ENCODE data around the gene WFDC6. TPM values are rescaled to one million over a fixed set of nuclear protein-coding genes. Genes with fewer than 3 reads are reported as not detected.

WFDC6 gene
- polyA plus RNA-seq, 2 of the 4 experiments (the other 2 are of a cell fraction), result not detected

- no peak for TF ChIP-seq EHF (CRISPR knock-in tag; IDR thresholded peaks at IDR 0.05)
Observed at GRCh38 chr20:45518282-45518681, 21.0 kb downstream of the WFDC6 start (continued).

- ATAC-seq (no peak), DNase-seq (ENCODE audit: low read depth in 1 of 2, low spot score in 1 of 2) (no peak), FAIRE-seq (no peak)
- ChIA-PET CTCF (interaction anchor here (0.5 to 1.9 kb wide), 3 partner anchors 13 to 256 kb away, joined by 3 to 7 read pairs (median 3); no protein-coding TSS in a partner anchor), POLR2A (no interaction called here)
- H3K4me3 ChIP-seq, result no peak within 1 kb of the TSS
- no peak within 1 kb of the TSS for H3K4me2 ChIP-seq
- H3K4me1 ChIP-seq, result no peaks in the 10 kb centered on the region
- TF ChIP-seq HOXB5 (CRISPR knock-in tag; IDR thresholded peaks at IDR 0.05), result no peak
- no peak for TF ChIP-seq RNF2 (IDR thresholded peaks at IDR 0.05; ENCODE audit: borderline replicate concordance, low read depth)
- no peak for TF ChIP-seq FOSL2 (IDR thresholded peaks at IDR 0.05)
- TF ChIP-seq FOSL2 (CRISPR knock-in tag; IDR thresholded peaks at IDR 0.05), result no peak
- no peak for TF ChIP-seq EP300 (IDR thresholded peaks at IDR 0.05)
- peak; percentile 58; the same call in 1 of the 2 replicates for TF ChIP-seq REST (IDR thresholded peaks at IDR 0.05)
- 6% methylated on average over 5 of the region's 5 CpGs for WGBS (ENCODE audit: missing lambda C conversion rate)
- H3K27ac ChIP-seq, result no peak within 1 kb of the TSS
- H3K9me3 ChIP-seq, result no peaks in the 10 kb centered on the region
Observed at GRCh38 chr20:45515147-45515913, 24.0 kb downstream of the WFDC6 start, which contains the start of gene SPINT3. SPINT3 (minus strand) TSS chr20:45515622; CDS start chr20:45515608, 14 bp downstream.

GRCh38 chr20:45510242-45510862 is 28.9 kb downstream of the WFDC6 start:
- ChIA-PET POLR2A (no interaction called here), CTCF (interaction anchor here (0.8 kb wide), 1 partner anchor 11 kb away, joined by 3 read pairs; no protein-coding TSS in a partner anchor)

GRCh38 chr20:45509091-45509490 is 30.2 kb downstream of the WFDC6 start:
- Histone ChIP-seq H3K9me3 (no peaks in the 10 kb centered on the region), H3K4me1 (no peaks in the 10 kb centered on the region), H3K27ac (no peak overlapping the region), H3K4me2 (no peak overlapping the region), H3K4me3 (no peak overlapping the region)
- POLR2A ChIA-PET, result no interaction called here
- ATAC-seq, result no peak
- TF ChIP-seq FOSL2 (IDR thresholded peaks at IDR 0.05) (no peak), FOSL2 (CRISPR knock-in tag; IDR thresholded peaks at IDR 0.05) (no peak), KDM1A (IDR thresholded peaks at IDR 0.05; ENCODE audit: low read depth) (no peak), SREBF2 (IDR thresholded peaks at IDR 0.05) (no peak), EHMT2 (IDR thresholded peaks at IDR 0.05; ENCODE audit: low read depth) (no peak), RAD21 (conservative IDR thresholded peaks at IDR 0.05 in 1 of 2, IDR thresholded peaks at IDR 0.05 in 1 of 2) (no peak), RCOR1 (IDR thresholded peaks at IDR 0.05; ENCODE audit: low read depth, low read length) (no peak), HES2 (IDR thresholded peaks at IDR 0.05) (no peak), RNF2 (IDR thresholded peaks at IDR 0.05; ENCODE audit: borderline replicate concordance, low read depth) (no peak), POLR2AphosphoS2 (conservative IDR thresholded peaks at IDR 0.05; ENCODE audit: low read length) (no peak), ATOH8 (CRISPR knock-in tag; IDR thresholded peaks at IDR 0.05; ENCODE audit: low read depth) (no peak), TP53 (CRISPR knock-in tag; IDR thresholded peaks at IDR 0.05) (no peak), GATA3 (IDR thresholded peaks at IDR 0.05; ENCODE audit: borderline replicate concordance) (no peak), MAFK (IDR thresholded peaks at IDR 0.05; ENCODE audit: partially characterized antibody) (no peak), EHF (CRISPR knock-in tag; IDR thresholded peaks at IDR 0.05) (no peak), CHD4 (IDR thresholded peaks at IDR 0.05; ENCODE audit: borderline replicate concordance) (no peak), CBX8 (IDR thresholded peaks at IDR 0.05) (no peak), NFE2L2 (conservative IDR thresholded peaks at IDR 0.05; ENCODE audit: low read length) (no peak), POLR2A (IDR thresholded peaks at IDR 0.05; ENCODE audit: low read length) (no peak)
- DNase-seq (ENCODE audit: low read depth in 1 of 2, low spot score in 1 of 2), result no peak
- CTCF ChIA-PET, result no interaction called here
- no peak for FAIRE-seq
- WGBS (ENCODE audit: missing lambda C conversion rate), result 57% methylated on average over 4 of the region's 4 CpGs

More at GRCh38 chr20:45510242-45510862, 28.9 kb downstream of the WFDC6 start:
- H3K4me2 ChIP-seq, result no peak overlapping the region
- ATAC-seq, result no peak
- 23% methylated on average over 5 of the region's 5 CpGs for WGBS (ENCODE audit: missing lambda C conversion rate)
- no peak overlapping the region for H3K27ac ChIP-seq
- H3K9me3 ChIP-seq, result no peaks in the 10 kb centered on the region
- no peak for FAIRE-seq
- no peak overlapping the region for H3K4me3 ChIP-seq
- DNase-seq (ENCODE audit: low read depth in 1 of 2, low spot score in 1 of 2), result no peak
- H3K4me1 ChIP-seq, result no peaks in the 10 kb centered on the region
- TF ChIP-seq SREBF2 (IDR thresholded peaks at IDR 0.05) (no peak), HES2 (IDR thresholded peaks at IDR 0.05) (no peak), BHLHE40 (IDR thresholded peaks at IDR 0.05; ENCODE audit: low read depth, low read length) (no peak), RNF2 (IDR thresholded peaks at IDR 0.05; ENCODE audit: borderline replicate concordance, low read depth) (no peak), FOSL2 (IDR thresholded peaks at IDR 0.05) (no peak), FOSL2 (CRISPR knock-in tag; IDR thresholded peaks at IDR 0.05) (no peak)

Measured in A549 (cell line).